ENCODE measurements around the gene CFAP61. TPM values are rescaled to one million over a fixed set of nuclear protein-coding genes. Genes with fewer than 3 reads are reported as not detected.

The CFAP61 gene
- total RNA-seq, 1 experiment from 2014 or later, result 0.28 TPM

- no peaks in the 10 kb centered on the region for H3K36me3 ChIP-seq (ENCODE audit: control insufficient read depth, insufficient read depth, low read length)
- H3K4me3 ChIP-seq (ENCODE audit: low read depth in 2 of 2, low read length in 2 of 2), result no peak overlapping the region
- ChIA-PET CTCF (no interaction called here), POLR2A (no interaction called here)
- H3K27ac ChIP-seq (ENCODE audit: low read length), result no peak overlapping the region
- no TSS peak for BruUV-seq (replicated peaks)
- no peak for TF ChIP-seq SIN3A (IDR thresholded peaks at IDR 0.05; ENCODE audit: borderline replicate concordance, insufficient read depth, low read depth, low read length)
- TF ChIP-seq REST (IDR thresholded peaks at IDR 0.05; ENCODE audit: insufficient read depth in 1 of 2, low read depth in 2 of 2, low read length in 1 of 2), result no peak
- no peak for TF ChIP-seq CTCF (IDR thresholded peaks at IDR 0.05)
- no peak for TF ChIP-seq POLR2AphosphoS5 (IDR thresholded peaks at IDR 0.05; ENCODE audit: low read depth, low read length)
- no peak for TF ChIP-seq TCF7L2 (IDR thresholded peaks at IDR 0.05; ENCODE audit: low read depth, low read length)
- no peaks in the 10 kb centered on the region for H3K9me3 ChIP-seq (ENCODE audit: control insufficient read depth, insufficient read depth, low read depth, low read length)
- no peaks in the 10 kb centered on the region for H3K27me3 ChIP-seq (ENCODE audit: control insufficient read depth, insufficient read depth, low read length)
- ATAC-seq (no peak), DNase-seq (ENCODE audit: low read depth, low spot score) (no peak)
- intact Hi-C loops (cut with micrococcal nuclease; ENCODE audit: unreplicated experiment), result no loop called here
- in situ Hi-C loops (cut with HindIII; ENCODE audit: low pct_unique_long_range_greater_than_20kb, low sequenced_read_pairs), result no loop called here
- no peaks in the 10 kb centered on the region for H3K4me1 ChIP-seq (ENCODE audit: control insufficient read depth, insufficient read depth, low read length)
Measured at GRCh38 chr20:20297752-20298151, 245.4 kb downstream of the CFAP61 start.

GRCh38 chr20:20299904-20300303 is 247.6 kb downstream of the CFAP61 start:
- ATAC-seq (peak; percentile 72; the same call in 1 of the 2 replicates), DNase-seq (ENCODE audit: low read depth, low spot score) (no peak)
- intact Hi-C loops (cut with micrococcal nuclease; ENCODE audit: unreplicated experiment), result no loop called here
- Histone ChIP-seq H3K27ac (ENCODE audit: low read length) (no peak overlapping the region), H3K27me3 (ENCODE audit: control insufficient read depth, insufficient read depth, low read length) (no peaks in the 10 kb centered on the region), H3K4me1 (ENCODE audit: control insufficient read depth, insufficient read depth, low read length) (no peaks in the 10 kb centered on the region), H3K9me3 (ENCODE audit: control insufficient read depth, insufficient read depth, low read depth, low read length) (no peaks in the 10 kb centered on the region), H3K4me3 (ENCODE audit: low read depth in 2 of 2, low read length in 2 of 2) (no peak overlapping the region), H3K36me3 (ENCODE audit: control insufficient read depth, insufficient read depth, low read length) (no peaks in the 10 kb centered on the region)
- TF ChIP-seq TCF7L2 (IDR thresholded peaks at IDR 0.05; ENCODE audit: low read depth, low read length), result no peak
- no peak for TF ChIP-seq SIN3A (IDR thresholded peaks at IDR 0.05; ENCODE audit: borderline replicate concordance, insufficient read depth, low read depth, low read length)
- TF ChIP-seq REST (IDR thresholded peaks at IDR 0.05; ENCODE audit: insufficient read depth in 1 of 2, low read depth in 2 of 2, low read length in 1 of 2), result no peak
- TF ChIP-seq CTCF (IDR thresholded peaks at IDR 0.05), result no peak
- TF ChIP-seq POLR2AphosphoS5 (IDR thresholded peaks at IDR 0.05; ENCODE audit: low read depth, low read length), result no peak
- no TSS peak for BruUV-seq (replicated peaks)
- CTCF ChIA-PET, result no interaction called here
- POLR2A ChIA-PET, result no interaction called here
- in situ Hi-C loops (cut with HindIII; ENCODE audit: low pct_unique_long_range_greater_than_20kb, low sequenced_read_pairs), result no loop called here
